NT2/D1 (cell line): Measurements from ENCODE around the gene TMEM259.

Experiments used
- SUZ12 ChIP-seq: IDR thresholded peaks from 2 replicates; pipeline ENCODE4 v1.6.1; 2011; ENCODE audit not compliant: insufficient read length, insufficient read depth; ENCODE audit errors: extremely low read depth
- YY1 ChIP-seq: IDR thresholded peaks from 2 replicates; pipeline ENCODE4 v1.6.1; 2011; ENCODE audit not compliant: insufficient read length, insufficient read depth
- ZNF274 ChIP-seq: IDR thresholded peaks from 2 replicates; pipeline ENCODE4 v1.6.1; 2011; ENCODE audit warnings: mild to moderate bottlenecking, low read depth, low read length

GRCh38 chr19:1063909-1064660 lies 43.2 kb upstream of the TMEM259 start:
- no peak for TF ChIP-seq ZNF274
- no peak for TF ChIP-seq YY1
- no peak for TF ChIP-seq SUZ12
